ACC112 (cell line): ENCODE results near the gene PRKAR1A.
"Not testable (repeated sequence)": the region's sequence is repeated elsewhere in the genome, so short reads cannot be mapped to it uniquely, and the experiment has no call there.

Experiments
- H2AFZ ChIP-seq: fragments of 200-600 bp; sonication (generic); one replicate; pipeline ENCODE4 v1.6.0; 2017; ENCODE audit warnings: antibody characterized with exemption, low read length; ENCODE audit not compliant: unreplicated experiment
- H3K27ac ChIP-seq: fragments of 200-600 bp; sonication (generic); 2 replicates; pipeline ENCODE4 v1.5.1; 2014; ENCODE audit warnings: low read depth, mild to moderate bottlenecking, antibody characterized with exemption, low read length, moderate library complexity
- H3K27me3 ChIP-seq: fragments of 200-600 bp; sonication (generic); 2 replicates; pipeline ENCODE4 v1.6.1; 2014; ENCODE audit warnings: mild to moderate bottlenecking, antibody characterized with exemption, low read length, moderate library complexity, mixed read lengths; ENCODE audit not compliant: insufficient read depth
- H3K36me3 ChIP-seq: fragments of 200-600 bp; sonication (generic); 2 replicates; pipeline ENCODE4 v1.6.1; 2016; ENCODE audit warnings: mild to moderate bottlenecking, antibody characterized with exemption, low read length, moderate library complexity, mixed read lengths; ENCODE audit not compliant: insufficient read depth
- H3K4me1 ChIP-seq: fragments of 200-600 bp; sonication (generic); one replicate; pipeline ENCODE4 v1.6.1; 2016; ENCODE audit warnings: low read length, mixed read lengths; ENCODE audit not compliant: insufficient read depth, unreplicated experiment, control insufficient read depth
- H3K4me3 ChIP-seq: fragments of 200-600 bp; sonication (generic); 2 replicates; pipeline ENCODE4 v1.5.1; 2014; ENCODE audit warnings: mild to moderate bottlenecking, low read depth, low read length
- H3K79me2 ChIP-seq: fragments of 200-600 bp; sonication (generic); one replicate; pipeline ENCODE4 v1.6.0; 2016; ENCODE audit warnings: low read length; ENCODE audit not compliant: control insufficient read depth, unreplicated experiment, insufficient read depth

PRKAR1A gene

DNA sequence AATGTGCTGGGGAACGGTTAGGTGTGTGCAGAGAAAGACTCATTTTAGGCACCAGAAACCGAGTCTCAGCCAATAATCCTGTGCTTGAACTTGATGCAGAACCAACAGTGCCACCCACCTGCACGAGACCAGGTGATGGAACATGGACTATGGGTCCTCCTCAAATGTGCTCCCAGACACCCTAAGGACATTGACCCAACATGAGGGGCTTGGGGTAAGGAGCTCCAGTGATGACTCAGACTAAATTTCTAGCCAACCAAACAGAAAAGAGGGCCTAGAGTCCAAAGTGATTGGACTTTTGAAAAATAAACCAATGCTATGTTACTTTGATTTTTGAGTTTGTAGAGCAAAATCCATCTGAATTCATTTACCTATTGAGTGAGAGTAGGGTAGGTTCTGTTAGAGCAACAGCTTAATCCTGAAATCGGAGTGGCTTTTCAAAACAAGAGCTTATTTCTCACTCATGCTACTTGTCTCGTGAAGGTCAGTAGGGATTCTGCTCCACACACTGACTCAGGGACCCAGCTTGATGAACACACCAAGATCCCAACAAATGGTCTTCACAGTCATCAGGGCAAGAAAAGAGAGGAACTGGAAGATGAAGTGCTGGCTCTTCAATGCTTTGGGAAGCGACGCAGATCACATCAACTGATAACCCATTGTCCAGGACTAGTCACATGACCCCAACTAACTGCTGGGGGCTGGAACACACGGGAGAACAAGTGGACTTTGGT is 67.1 kb downstream of the PRKAR1A start:
- H3K27me3 ChIP-seq: no peaks in the 10 kb centered on the region

DNA sequence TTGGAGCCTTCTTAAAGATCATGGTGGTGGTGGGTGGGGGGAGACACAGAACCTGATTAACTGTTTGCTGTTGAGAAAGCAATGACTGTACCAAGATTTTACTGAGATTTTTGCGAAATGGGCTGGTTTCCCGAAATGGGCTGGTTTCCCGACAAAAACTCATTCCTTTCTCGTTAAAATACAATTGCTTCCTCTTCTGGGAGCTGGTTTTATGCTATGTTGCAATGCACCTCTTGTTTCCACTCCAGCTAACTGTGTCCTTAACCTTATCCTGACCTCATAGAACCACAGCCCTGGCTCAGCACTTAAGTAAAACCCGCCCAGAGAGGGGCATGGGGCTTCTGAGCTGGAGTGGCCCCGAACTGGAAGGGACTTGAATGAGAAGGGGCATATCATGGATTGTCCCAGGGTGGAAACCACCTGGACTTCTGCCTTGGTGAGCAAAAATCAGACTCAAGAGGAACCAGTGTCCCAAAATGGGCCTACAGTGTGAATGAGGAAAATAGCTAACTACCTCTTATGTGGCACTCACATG is 68.1 kb downstream of the PRKAR1A start:
- Histone ChIP-seq H3K27ac (peak overlapping the region; percentile 74), H3K27me3 (no peaks in the 10 kb centered on the region), H3K4me3 (peak overlapping the region; percentile 27; the same call in 1 of the 2 replicates), H3K36me3 (no peaks in the 10 kb centered on the region), H2AFZ (peak overlapping the region; percentile 43), H3K4me1 (peaks cover 47% of the 10 kb centered on the region), H3K79me2 (no peaks in the 10 kb centered on the region)

More for the DNA sequence above, 67.1 kb downstream of the PRKAR1A start:
- Histone ChIP-seq H3K4me3 (peak overlapping the region; percentile 27; the same call in 1 of the 2 replicates), H2AFZ (no peak overlapping the region), H3K79me2 (no peaks in the 10 kb centered on the region), H3K4me1 (peaks cover 47% of the 10 kb centered on the region), H3K27ac (peak overlapping the region; percentile 74), H3K36me3 (no peaks in the 10 kb centered on the region)

- H2AFZ ChIP-seq: no peak overlapping the region
- H3K4me3 ChIP-seq: no peak overlapping the region
- no peaks in the 10 kb centered on the region for H3K27me3 ChIP-seq
- H3K27ac ChIP-seq: no peak overlapping the region
- H3K4me1 ChIP-seq: peaks cover 37% of the 10 kb centered on the region
- H3K36me3 ChIP-seq: no peaks in the 10 kb centered on the region
- no peaks in the 10 kb centered on the region for H3K79me2 ChIP-seq
Measured at GRCh38 chr17:68581863-68582645, 69.8 kb downstream of the PRKAR1A start.

- not testable (repeated sequence) for H3K4me3 ChIP-seq, H2AFZ ChIP-seq, H3K27me3 ChIP-seq, H3K36me3 ChIP-seq, H3K27ac ChIP-seq, H3K79me2 ChIP-seq
- H3K4me1 ChIP-seq: peaks cover 29% of the 10 kb centered on the region
Measured at GRCh38 chr17:68582867-68583266, 70.6 kb downstream of the PRKAR1A start.

- Histone ChIP-seq H3K36me3 (no peaks in the 10 kb centered on the region), H3K4me3 (no peak overlapping the region), H3K27ac (no peak overlapping the region), H2AFZ (no peak overlapping the region), H3K27me3 (no peaks in the 10 kb centered on the region), H3K79me2 (no peaks in the 10 kb centered on the region), H3K4me1 (peaks cover 13% of the 10 kb centered on the region)
Measured at GRCh38 chr17:68584581-68585303, 72.5 kb downstream of the PRKAR1A start.

- Histone ChIP-seq H3K79me2 (no peaks in the 10 kb centered on the region), H3K27me3 (no peaks in the 10 kb centered on the region), H3K36me3 (no peaks in the 10 kb centered on the region), H3K4me3 (no peak overlapping the region), H3K27ac (no peak overlapping the region), H3K4me1 (peaks cover 5% of the 10 kb centered on the region), H2AFZ (no peak overlapping the region)
Measured at GRCh38 chr17:68585643-68586042, 73.4 kb downstream of the PRKAR1A start.

GRCh38 chr17:68587026-68587425 is 74.8 kb downstream of the PRKAR1A start:
- no peaks in the 10 kb centered on the region for H3K79me2 ChIP-seq
- no peak overlapping the region for H3K4me3 ChIP-seq
- H2AFZ ChIP-seq: no peak overlapping the region
- no peaks in the 10 kb centered on the region for H3K4me1 ChIP-seq
- H3K36me3 ChIP-seq: no peaks in the 10 kb centered on the region
- no peak overlapping the region for H3K27ac ChIP-seq
- no peaks in the 10 kb centered on the region for H3K27me3 ChIP-seq

DNA sequence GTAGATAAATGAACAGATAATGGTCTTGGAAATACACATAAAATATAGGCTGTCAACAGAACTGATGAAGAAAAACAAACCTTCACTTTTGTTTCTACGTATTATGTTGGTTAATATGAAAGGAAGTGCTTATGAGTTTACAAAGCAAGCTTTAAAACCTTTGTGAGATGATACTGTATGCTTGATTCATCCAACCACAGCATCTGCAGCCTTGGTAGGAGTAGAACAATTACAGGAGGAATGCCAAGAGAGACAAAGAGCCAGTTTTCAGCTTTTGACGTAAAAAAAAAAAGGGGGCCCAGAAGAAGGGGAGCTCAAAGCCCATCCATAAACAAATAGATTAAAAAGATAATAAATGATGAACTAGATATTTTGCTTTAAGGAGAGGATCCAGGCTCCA is 75.6 kb downstream of the PRKAR1A start:
- Histone ChIP-seq H2AFZ (no peak overlapping the region), H3K36me3 (no peaks in the 10 kb centered on the region), H3K4me1 (no peaks in the 10 kb centered on the region), H3K27me3 (no peaks in the 10 kb centered on the region), H3K4me3 (no peak overlapping the region), H3K79me2 (no peaks in the 10 kb centered on the region), H3K27ac (no peak overlapping the region)

DNA sequence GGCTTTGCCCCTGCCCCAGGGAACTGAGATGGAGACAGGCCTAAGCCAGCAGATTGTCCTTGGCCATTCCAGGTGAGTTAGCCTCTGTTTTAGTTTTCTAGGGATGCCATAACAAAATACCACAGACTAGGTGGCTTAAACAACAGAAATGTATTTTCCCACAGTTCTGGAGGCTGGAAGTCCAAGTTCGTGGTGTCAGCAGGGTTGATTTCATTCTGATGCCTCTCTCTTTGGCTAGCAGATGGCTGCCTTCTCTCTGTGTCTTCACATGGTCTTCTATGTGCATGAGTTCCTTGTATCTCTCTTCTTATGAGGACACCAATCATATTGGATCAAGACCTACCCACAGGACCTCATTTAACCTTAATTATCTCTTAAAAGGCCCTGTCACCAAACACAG is 76.1 kb downstream of the PRKAR1A start:
- H3K27ac ChIP-seq: no peak overlapping the region
- no peaks in the 10 kb centered on the region for H3K36me3 ChIP-seq
- H3K79me2 ChIP-seq: no peaks in the 10 kb centered on the region

DNA sequence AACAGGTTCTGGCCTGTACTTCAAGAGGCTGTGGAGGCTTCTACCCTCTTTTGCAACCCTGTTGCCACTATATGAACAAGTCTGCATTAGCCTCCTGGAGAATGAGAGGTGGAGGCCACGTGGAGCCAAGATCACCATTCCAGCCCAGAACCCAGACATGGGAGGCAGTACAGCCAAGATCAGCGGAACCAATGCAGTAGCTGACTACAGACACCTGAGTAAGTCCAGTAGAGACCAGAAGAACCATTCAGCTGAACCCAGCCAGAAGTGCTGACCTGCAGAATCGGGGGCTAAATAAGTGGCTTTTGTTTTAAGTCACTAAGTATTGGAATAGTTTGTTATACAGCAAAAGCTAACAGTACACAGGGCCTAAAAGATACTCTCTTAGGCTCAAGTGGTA is 76.9 kb downstream of the PRKAR1A start:
- H3K4me1 ChIP-seq: no peaks in the 10 kb centered on the region
- H3K27me3 ChIP-seq: no peaks in the 10 kb centered on the region
- H3K4me3 ChIP-seq: no peak overlapping the region
- no peak overlapping the region for H2AFZ ChIP-seq
- H3K79me2 ChIP-seq: no peaks in the 10 kb centered on the region
- no peak overlapping the region for H3K27ac ChIP-seq
- H3K36me3 ChIP-seq: no peaks in the 10 kb centered on the region

More for the DNA sequence above, 76.1 kb downstream of the PRKAR1A start:
- no peak overlapping the region for H2AFZ ChIP-seq
- H3K27me3 ChIP-seq: no peaks in the 10 kb centered on the region
- H3K4me3 ChIP-seq: no peak overlapping the region
- no peaks in the 10 kb centered on the region for H3K4me1 ChIP-seq
